CD4-positive, alpha-beta T cell (primary cell): ENCODE measurements around the gene SART3. TPM values are rescaled to one million over a fixed set of nuclear protein-coding genes. Genes with fewer than 3 reads are reported as not detected.
"Not testable (repeated sequence)": the region's sequence is repeated elsewhere in the genome, so short reads cannot be mapped to it uniquely, and the experiment has no call there.

Source experiments
- ATAC-seq: fragments of 200-7000 bp; cut with Tn5 transposase; one replicate; pipeline ENCODE4 v1.10.0; 2022; ENCODE audit warnings: mild to moderate bottlenecking; ENCODE audit not compliant: poor library complexity
- CTCF ChIA-PET: fragments of 350-600 bp; sonication (Branson Sonifier 250); formaldehyde crosslinking; loops from one replicate; lab custom pipeline; 2021; ENCODE audit warnings: antibody characterized with exemption, inconsistent platforms; lab: Charles Lee
- POLR2A ChIA-PET: fragments of 350-600 bp; sonication (Branson Sonifier 250); formaldehyde crosslinking; loops from one replicate; lab custom pipeline; 2021; ENCODE audit warnings: antibody characterized with exemption, inconsistent platforms; lab: Charles Lee
- DNase-seq, 14 experiments: peaks; one replicate each; pipeline ENCODE4 v3.0.0-alpha.2; 2013 to 2020; ENCODE audit warnings: mixed read lengths in 2 of 14
- H3K27ac ChIP-seq, 2 donors: one replicate each; pipeline versions ENCODE4 v1.5.1 to v1.7.0; 2013; ENCODE audit warnings: low read length in 2 of 2, low read depth in 1 of 2, mild to moderate bottlenecking in 1 of 2
- H3K27me3 ChIP-seq, 2 experiments: 1 replicate in 1 of 2; 2 replicates in 1 of 2; pipeline versions ENCODE4 v1.6.1 to v1.7.0; 2013; ENCODE audit warnings: low read length in 2 of 2, control low read depth in 1 of 2, mild to moderate bottlenecking in 1 of 2, moderate library complexity in 1 of 2; ENCODE audit not compliant: insufficient read depth in 2 of 2, control insufficient read depth in 1 of 2
- H3K36me3 ChIP-seq: one replicate; pipeline ENCODE4 v1.6.1; 2013; ENCODE audit warnings: low read length, control low read depth; ENCODE audit not compliant: insufficient read depth
- H3K4me1 ChIP-seq: one replicate; pipeline ENCODE4 v1.6.1; 2013; ENCODE audit warnings: low read length, control low read depth; ENCODE audit not compliant: insufficient read depth
- H3K4me3 ChIP-seq: one replicate; pipeline ENCODE4 v1.5.1; 2013; ENCODE audit warnings: mild to moderate bottlenecking, low read length, moderate library complexity
- H3K9me3 ChIP-seq, 2 experiments: 1 replicate in 1 of 2; 2 replicates in 1 of 2; pipeline versions ENCODE4 v1.6.1 to v1.7.0; 2013; ENCODE audit warnings: low read length in 2 of 2, mild to moderate bottlenecking in 2 of 2, control low read depth in 1 of 2, moderate library complexity in 1 of 2; ENCODE audit not compliant: control insufficient read depth in 1 of 2, insufficient read depth in 1 of 2
- H3K27ac Mint-ChIP-seq: one replicate; pipeline ENCODE4 v1.8.0; 2020; ENCODE audit warnings: mixed read lengths
- H3K27me3 Mint-ChIP-seq: one replicate; pipeline ENCODE4 v1.8.0; 2021; ENCODE audit warnings: mixed read lengths
- H3K36me3 Mint-ChIP-seq: one replicate; pipeline ENCODE4 v1.8.0; 2021; ENCODE audit warnings: low read depth, mixed read lengths
- H3K4me1 Mint-ChIP-seq: one replicate; pipeline ENCODE4 v1.8.0; 2021; ENCODE audit warnings: low read depth, mixed read lengths
- H3K4me3 Mint-ChIP-seq: one replicate; pipeline ENCODE4 v1.8.0; 2020; ENCODE audit warnings: mild to moderate bottlenecking, mixed read lengths
- H3K9me3 Mint-ChIP-seq: one replicate; pipeline ENCODE4 v1.8.0; 2020; ENCODE audit warnings: mixed read lengths
- CTCF ChIP-seq: fragments of 200-600 bp; IDR thresholded peaks from one replicate; pipeline ENCODE4 v1.8.0; 2022; ENCODE audit warnings: antibody characterized with exemption, mild to moderate bottlenecking
- intact Hi-C, 2 experiments: fragments of 100-400 bp; cut with DNase I in 1 of 2; cut with micrococcal nuclease in 1 of 2; formaldehyde crosslinking; loops; one replicate each; pipeline versions ENCODE4 v1.15.1 to v1.9.0; 2023 to 2025; cut with DNase I, micrococcal nuclease
- total RNA-seq, 174 experiments: library from RNA in 2 of 174; stranded (reverse) in 2 of 174; gene quantifications; one replicate each; pipeline ENCODE4 v1.2.3 and lab custom pipeline; 2021 to 2026

SART3 gene
- total RNA-seq, 2 experiments from 2014 or later, result 95.1 to 104 TPM

GRCh38 chr12:108491256-108491655 is 69.7 kb downstream of the SART3 start:
- H3K27ac Mint-ChIP-seq, result no peak overlapping the region
- ChIA-PET POLR2A (no interaction called here), CTCF (no interaction called here)
- Histone ChIP-seq H3K4me3 (no peak overlapping the region), H3K27ac (no peak overlapping the region), H3K27me3 (peaks cover 12 to 17% of the 10 kb centered on the region in 2 experiments), H3K4me1 (no peaks in the 10 kb centered on the region), H3K9me3 (peaks cover 0 to 7% of the 10 kb centered on the region in 2 experiments), H3K36me3 (no peaks in the 10 kb centered on the region)
- intact Hi-C loops, result no loop called here
- no peak overlapping the region for H3K4me3 Mint-ChIP-seq
- TF ChIP-seq CTCF, result no peak
- ATAC-seq, result no peak
- peaks cover 72% of the 10 kb centered on the region for H3K27me3 Mint-ChIP-seq
- H3K36me3 Mint-ChIP-seq, result no peaks in the 10 kb centered on the region
- H3K4me1 Mint-ChIP-seq, result no peaks in the 10 kb centered on the region
- no peak for DNase-seq
- peaks cover 5% of the 10 kb centered on the region for H3K9me3 Mint-ChIP-seq

- peaks cover 58% of the 10 kb centered on the region for H3K27me3 Mint-ChIP-seq
- H3K36me3 ChIP-seq, H3K27ac ChIP-seq, intact Hi-C loops, H3K4me3 ChIP-seq, ATAC-seq, H3K36me3 Mint-ChIP-seq, H3K9me3 ChIP-seq, H3K4me3 Mint-ChIP-seq, H3K27ac Mint-ChIP-seq, POLR2A ChIA-PET, H3K9me3 Mint-ChIP-seq, H3K4me1 Mint-ChIP-seq, DNase-seq, CTCF ChIA-PET, H3K4me1 ChIP-seq, H3K27me3 ChIP-seq: not testable (repeated sequence)
Observed at GRCh38 chr12:108487029-108487428, 73.9 kb downstream of the SART3 start.

- POLR2A ChIA-PET, H3K36me3 ChIP-seq, H3K9me3 ChIP-seq, H3K4me3 ChIP-seq, H3K9me3 Mint-ChIP-seq, H3K27me3 ChIP-seq, H3K4me3 Mint-ChIP-seq, H3K27ac Mint-ChIP-seq, H3K4me1 Mint-ChIP-seq, ATAC-seq, CTCF ChIA-PET, DNase-seq, intact Hi-C loops, H3K4me1 ChIP-seq, H3K27ac ChIP-seq, H3K36me3 Mint-ChIP-seq: not testable (repeated sequence)
- H3K27me3 Mint-ChIP-seq, result peaks cover 64% of the 10 kb centered on the region
Observed at GRCh38 chr12:108485371-108485770, 75.6 kb downstream of the SART3 start.

- DNase-seq (no peak), ATAC-seq (no peak)
- Mint-ChIP-seq H3K27ac (no peak overlapping the region), H3K27me3 (peaks cover 67% of the 10 kb centered on the region), H3K4me1 (no peaks in the 10 kb centered on the region), H3K9me3 (peaks cover 5% of the 10 kb centered on the region), H3K4me3 (no peak overlapping the region), H3K36me3 (no peaks in the 10 kb centered on the region)
- no peak for TF ChIP-seq CTCF
- POLR2A ChIA-PET, result no interaction called here
- intact Hi-C loops, result no loop called here
- Histone ChIP-seq H3K9me3 (peaks cover 0 to 7% of the 10 kb centered on the region in 2 experiments), H3K4me3 (no peak overlapping the region), H3K4me1 (no peaks in the 10 kb centered on the region), H3K27ac (no peak overlapping the region), H3K36me3 (no peaks in the 10 kb centered on the region), H3K27me3 (peaks cover 0 to 7% of the 10 kb centered on the region in 2 experiments)
- CTCF ChIA-PET, result no interaction called here
Observed at GRCh38 chr12:108484845-108485244, 76.1 kb downstream of the SART3 start.
